Glomerular endothelial cell (primary cell): Measurements from ENCODE around the gene SYNJ1. TPM values are rescaled to one million over a fixed set of nuclear protein-coding genes. Genes with fewer than 3 reads are reported as not detected.
"Not testable (repeated sequence)": the region's sequence is repeated elsewhere in the genome, so short reads cannot be mapped to it uniquely, and the experiment has no call there.

Experiments
- DNase-seq: peaks from one replicate; pipeline ENCODE4 v3.0.0-alpha.2; 2011; ENCODE audit warnings: low read depth, low spot score; ENCODE audit errors: extremely low read depth
- total RNA-seq: library from RNA; depleted of rRNA; stranded (reverse); fragments of >200 nt; gene quantifications from 2 replicates; pipeline ENCODE4 v1.2.3, GENCODE V29; 2015

SYNJ1 gene
- total RNA-seq, 1 donor from 2014 or later = 16.0 TPM

GRCh38 chr21:32613436-32614043, 114.3 kb downstream of the SYNJ1 start:
- DNase-seq = no peak

- no peak for DNase-seq
These were observed 114.8 kb downstream of the SYNJ1 start for GRCh38 chr21:32612999-32613337.

- DNase-seq = peak; percentile 68
These were observed 115.5 kb downstream of the SYNJ1 start, which contains the start of gene CFAP298 for GRCh38 chr21:32612075-32612998. TSS of gene CFAP298 (minus strand) at chr21:32612377. CDS start at chr21:32612243, 134 bp downstream.

- DNase-seq = no peak
These were observed 116.3 kb downstream of the SYNJ1 start for GRCh38 chr21:32611471-32611997.

GRCh38 chr21:32610940-32611339, 116.9 kb downstream of the SYNJ1 start:
- DNase-seq = not testable (repeated sequence)

GRCh38 chr21:32608851-32609250, 119.0 kb downstream of the SYNJ1 start:
- DNase-seq = no peak

GRCh38 chr21:32605469-32605868, 122.3 kb downstream of the SYNJ1 start:
- no peak for DNase-seq

- DNase-seq = no peak
These were observed 123.3 kb downstream of the SYNJ1 start for GRCh38 chr21:32604464-32604863.

- no peak for DNase-seq
These were observed 124.7 kb downstream of the SYNJ1 start for GRCh38 chr21:32603131-32603530.

- no peak for DNase-seq
These were observed 125.7 kb downstream of the SYNJ1 start for GRCh38 chr21:32602099-32602498.

GRCh38 chr21:32599526-32599925, 128.3 kb downstream of the SYNJ1 start:
- no peak for DNase-seq

GRCh38 chr21:32599091-32599490, 128.7 kb downstream of the SYNJ1 start:
- no peak for DNase-seq

GRCh38 chr21:32597205-32597604, 130.6 kb downstream of the SYNJ1 start:
- DNase-seq = peak; percentile 88

- no peak for DNase-seq
These were observed 132.4 kb downstream of the SYNJ1 start for GRCh38 chr21:32595431-32595830.

GRCh38 chr21:32593690-32594089, 134.1 kb downstream of the SYNJ1 start:
- DNase-seq = no peak

GRCh38 chr21:32592929-32593502, 134.8 kb downstream of the SYNJ1 start:
- DNase-seq = no peak

GRCh38 chr21:32590130-32590529, 137.7 kb downstream of the SYNJ1 start:
- no peak for DNase-seq

- no peak for DNase-seq
These were observed 140.2 kb downstream of the SYNJ1 start for GRCh38 chr21:32587651-32588050.

GRCh38 chr21:32587120-32587519, 140.7 kb downstream of the SYNJ1 start:
- DNase-seq = no peak

- no peak for DNase-seq
These were observed 141.8 kb downstream of the SYNJ1 start for GRCh38 chr21:32585970-32586369.

- no peak for DNase-seq
These were observed 142.6 kb downstream of the SYNJ1 start, which contains the start of gene TCP10L for GRCh38 chr21:32585042-32585710. TSS of gene TCP10L (minus strand) at chr21:32585523. CDS start at chr21:32584304, 1,219 bp downstream.
